Cardiac muscle cell (in vitro differentiated cells and primary cell): ENCODE measurements around the gene ST8SIA4. TPM values are rescaled to one million over a fixed set of nuclear protein-coding genes. Genes with fewer than 3 reads are reported as not detected.

Source experiments
- DNase-seq, 2 donors: peaks; one replicate each; pipeline versions ENCODE4 v3.0.0 to v3.0.0-alpha.2; 2010 to 2017; ENCODE audit warnings: low read depth in 1 of 2, low spot score in 1 of 2
- H3K27ac ChIP-seq: fragments of 200-600 bp; sonication (generic); 2 replicates; pipeline ENCODE4 v1.5.1; 2016
- H3K27me3 ChIP-seq: fragments of 200-600 bp; sonication (generic); 2 replicates; pipeline ENCODE4 v1.6.0; 2016; ENCODE audit warnings: control low read depth
- H3K36me3 ChIP-seq: fragments of 200-600 bp; sonication (generic); 2 replicates; pipeline ENCODE4 v1.5.1; 2016; ENCODE audit warnings: control low read depth
- H3K4me1 ChIP-seq: fragments of 200-600 bp; sonication (generic); 2 replicates; pipeline ENCODE4 v1.8.1; 2017; ENCODE audit warnings: low read depth, mild to moderate bottlenecking, mixed run types
- H3K4me3 ChIP-seq: fragments of 200-600 bp; sonication (generic); 2 replicates; pipeline ENCODE4 v1.5.1; 2016; ENCODE audit warnings: mild to moderate bottlenecking
- H3K9me3 ChIP-seq: fragments of 200-600 bp; sonication (generic); 2 replicates; pipeline ENCODE4 v1.5.1; 2017; ENCODE audit warnings: low read depth, mild to moderate bottlenecking, control low read depth
- polyA plus RNA-seq: library from polyadenylated mRNA; unstranded; fragments of >200 nt; fragmentation: Nextera tagmentation; extraction: Ambion mirVana; gene quantifications from 2 replicates; pipeline ENCODE4 v1.2.1, GENCODE V29; 2016
- total RNA-seq: library from RNA; depleted of rRNA; stranded (reverse); fragments of >200 nt; gene quantifications from 2 replicates; pipeline ENCODE4 v1.2.3, GENCODE V29; 2016
- TF ChIP-seq, protein P1 (sequence below): IDR thresholded peaks from 2 replicates; pipeline ENCODE4 v1.5.1; 2012; ENCODE audit warnings: low read depth, mild to moderate bottlenecking, low read length

Gene ST8SIA4
- total and polyA plus RNA-seq, 2 experiments from 2014 or later = 0.02 to 0.06 TPM

DNA sequence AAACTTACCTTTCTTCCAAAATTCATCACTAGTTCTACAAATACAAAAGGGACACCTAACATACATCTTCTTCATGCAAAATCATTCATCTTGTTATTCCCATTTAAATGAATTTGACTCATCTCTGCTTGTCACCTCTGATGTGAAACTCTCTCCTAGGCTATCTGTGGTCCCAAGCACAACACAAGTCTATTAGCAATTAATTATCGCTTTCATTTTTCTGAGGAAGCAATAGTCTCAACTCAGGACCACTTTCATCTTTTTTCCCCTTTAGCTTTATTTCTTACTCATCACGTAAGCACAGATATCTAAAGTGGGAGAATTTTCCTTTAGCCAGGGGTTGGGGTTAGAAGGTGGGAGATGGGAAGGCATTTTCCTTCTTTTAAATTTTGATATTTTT lies 131.9 kb downstream of the ST8SIA4 start:
- H3K9me3 ChIP-seq = no peaks in the 10 kb centered on the region
- no peak overlapping the region for H3K27ac ChIP-seq
- no peak overlapping the region for H3K4me3 ChIP-seq
- TF ChIP-seq, protein P1, sequence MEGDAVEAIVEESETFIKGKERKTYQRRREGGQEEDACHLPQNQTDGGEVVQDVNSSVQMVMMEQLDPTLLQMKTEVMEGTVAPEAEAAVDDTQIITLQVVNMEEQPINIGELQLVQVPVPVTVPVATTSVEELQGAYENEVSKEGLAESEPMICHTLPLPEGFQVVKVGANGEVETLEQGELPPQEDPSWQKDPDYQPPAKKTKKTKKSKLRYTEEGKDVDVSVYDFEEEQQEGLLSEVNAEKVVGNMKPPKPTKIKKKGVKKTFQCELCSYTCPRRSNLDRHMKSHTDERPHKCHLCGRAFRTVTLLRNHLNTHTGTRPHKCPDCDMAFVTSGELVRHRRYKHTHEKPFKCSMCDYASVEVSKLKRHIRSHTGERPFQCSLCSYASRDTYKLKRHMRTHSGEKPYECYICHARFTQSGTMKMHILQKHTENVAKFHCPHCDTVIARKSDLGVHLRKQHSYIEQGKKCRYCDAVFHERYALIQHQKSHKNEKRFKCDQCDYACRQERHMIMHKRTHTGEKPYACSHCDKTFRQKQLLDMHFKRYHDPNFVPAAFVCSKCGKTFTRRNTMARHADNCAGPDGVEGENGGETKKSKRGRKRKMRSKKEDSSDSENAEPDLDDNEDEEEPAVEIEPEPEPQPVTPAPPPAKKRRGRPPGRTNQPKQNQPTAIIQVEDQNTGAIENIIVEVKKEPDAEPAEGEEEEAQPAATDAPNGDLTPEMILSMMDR = no peak
- H3K36me3 ChIP-seq = no peaks in the 10 kb centered on the region
- no peaks in the 10 kb centered on the region for H3K27me3 ChIP-seq
- H3K4me1 ChIP-seq = no peaks in the 10 kb centered on the region
- DNase-seq = no peak

DNA sequence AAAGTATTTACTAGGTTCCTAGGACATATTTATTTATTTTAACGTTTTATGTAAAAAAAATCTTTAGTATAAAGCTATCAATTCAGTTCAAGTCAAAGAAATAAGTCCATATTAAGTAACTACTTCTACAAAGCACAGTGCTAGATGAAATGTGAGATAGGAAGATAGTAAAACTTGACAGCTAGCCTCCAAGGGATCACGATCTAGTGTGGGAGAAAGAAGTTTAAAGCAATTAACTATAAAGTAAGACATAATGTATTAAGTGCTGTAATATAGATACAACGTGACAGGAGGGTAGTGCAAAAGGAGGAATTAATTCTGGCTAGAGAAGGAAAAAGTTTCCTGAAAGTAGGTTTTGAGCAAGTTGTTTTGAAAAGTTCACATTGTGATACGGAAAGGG lies 134.9 kb downstream of the ST8SIA4 start:
- Histone ChIP-seq H3K4me1 (no peaks in the 10 kb centered on the region), H3K4me3 (no peak overlapping the region), H3K27ac (no peak overlapping the region), H3K36me3 (no peaks in the 10 kb centered on the region), H3K9me3 (no peaks in the 10 kb centered on the region), H3K27me3 (no peaks in the 10 kb centered on the region)
- DNase-seq = no peak
- TF ChIP-seq, protein P1 = no peak

DNA sequence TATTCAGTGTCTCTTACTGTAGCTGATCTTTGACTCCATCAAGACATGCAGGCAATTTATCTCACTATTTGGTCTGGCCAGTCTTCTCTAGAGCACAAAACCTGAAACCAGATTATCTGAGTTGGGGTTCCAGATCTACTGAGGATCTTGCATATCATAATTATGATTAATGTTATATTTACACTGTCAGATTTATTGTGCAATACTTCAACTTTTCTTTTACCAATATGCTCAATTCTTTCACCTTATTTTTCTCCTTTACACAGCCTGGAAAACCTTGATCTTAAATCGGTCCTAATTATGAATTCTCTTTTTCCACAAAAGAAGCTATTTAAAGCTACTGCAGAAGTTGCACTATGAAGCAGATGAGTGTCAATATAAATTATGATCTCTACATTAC lies 140.1 kb downstream of the ST8SIA4 start:
- Histone ChIP-seq H3K27me3 (no peaks in the 10 kb centered on the region), H3K36me3 (no peaks in the 10 kb centered on the region), H3K4me3 (no peak overlapping the region), H3K9me3 (no peaks in the 10 kb centered on the region), H3K27ac (no peak overlapping the region), H3K4me1 (no peaks in the 10 kb centered on the region)
- DNase-seq = no peak
- TF ChIP-seq, protein P1 = no peak

GRCh38 chr5:100762108-100762507 lies 141.0 kb downstream of the ST8SIA4 start:
- H3K27me3 ChIP-seq = no peaks in the 10 kb centered on the region
- DNase-seq = peak in 1 of 2 donors; percentile 76
- no peak overlapping the region for H3K4me3 ChIP-seq
- TF ChIP-seq, protein P1 = no peak
- H3K27ac ChIP-seq = no peak overlapping the region
- no peaks in the 10 kb centered on the region for H3K4me1 ChIP-seq
- no peaks in the 10 kb centered on the region for H3K9me3 ChIP-seq
- H3K36me3 ChIP-seq = no peaks in the 10 kb centered on the region

DNA sequence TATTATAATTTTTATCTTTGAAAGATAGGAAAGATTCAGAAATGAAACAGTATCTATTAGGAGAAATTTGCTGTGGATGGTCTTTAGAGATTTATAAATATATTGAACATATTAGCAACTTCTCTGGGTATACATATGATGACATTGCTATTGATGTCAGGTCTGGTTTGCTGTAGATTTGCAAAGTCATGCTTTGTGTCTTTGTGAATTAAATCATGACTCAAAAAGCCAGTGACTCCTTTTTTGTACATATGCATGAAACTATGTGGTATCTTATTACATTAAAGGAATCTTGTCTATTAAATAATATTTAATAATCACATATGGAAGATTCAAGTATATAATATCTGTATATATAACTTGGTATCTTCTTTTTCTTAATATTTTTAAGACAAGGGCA lies 141.9 kb downstream of the ST8SIA4 start:
- H3K36me3 ChIP-seq = no peaks in the 10 kb centered on the region
- no peak overlapping the region for H3K27ac ChIP-seq
- no peaks in the 10 kb centered on the region for H3K27me3 ChIP-seq
- no peak for DNase-seq
- TF ChIP-seq, protein P1 = no peak
- H3K4me3 ChIP-seq = no peak overlapping the region
- no peaks in the 10 kb centered on the region for H3K4me1 ChIP-seq
- no peaks in the 10 kb centered on the region for H3K9me3 ChIP-seq

DNA sequence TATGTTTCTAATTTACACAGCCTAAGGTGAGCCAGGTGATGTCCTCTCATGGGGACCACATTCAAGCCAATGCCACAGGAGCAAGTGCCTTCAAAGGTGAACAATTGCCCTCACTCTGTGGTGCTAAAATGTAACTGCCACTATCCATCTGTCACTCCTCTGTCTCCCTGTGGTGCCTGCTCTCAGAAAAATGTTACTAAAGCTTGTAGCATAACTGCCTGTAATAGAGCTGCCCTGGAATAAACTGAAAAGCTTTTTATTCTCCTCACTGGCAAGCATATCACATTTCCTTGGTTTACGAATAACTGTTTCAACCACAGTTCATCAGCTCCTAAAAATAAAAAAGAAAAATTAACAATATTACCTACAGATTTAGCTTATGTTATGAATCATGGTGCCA lies 142.4 kb downstream of the ST8SIA4 start:
- H3K9me3 ChIP-seq = no peaks in the 10 kb centered on the region
- H3K27me3 ChIP-seq = no peaks in the 10 kb centered on the region
- TF ChIP-seq, protein P1 = no peak
- H3K4me1 ChIP-seq = no peaks in the 10 kb centered on the region
- no peak overlapping the region for H3K4me3 ChIP-seq
- peak in 1 of 2 donors; percentile 2 for DNase-seq
- H3K27ac ChIP-seq = no peak overlapping the region
- no peaks in the 10 kb centered on the region for H3K36me3 ChIP-seq
